ENCODE data around the gene DCTPP1.

DNA sequence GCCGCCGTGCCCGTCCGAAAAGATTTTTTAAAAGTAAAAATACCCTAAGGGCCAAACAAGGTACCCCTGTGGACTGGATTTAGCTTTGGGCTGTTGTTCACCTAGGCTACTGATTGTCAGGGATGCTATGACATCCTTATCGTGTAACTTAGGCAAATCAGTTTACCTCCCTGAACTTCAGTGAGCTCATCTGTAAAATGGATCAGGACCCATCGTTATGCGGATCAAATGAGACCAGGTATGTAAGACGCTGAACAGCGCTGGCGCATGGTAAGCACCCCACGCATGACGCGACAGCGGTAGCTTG is 23.1 kb downstream of the DCTPP1 start:
- TF ChIP-seq POLR2A (IDR thresholded peaks at IDR 0.05) (no peak), POLR2AphosphoS5 (IDR thresholded peaks at IDR 0.05; ENCODE audit: insufficient read depth in 1 of 2, low read depth in 1 of 2) (no peak)
- TF ChIP-seq, protein P1, sequence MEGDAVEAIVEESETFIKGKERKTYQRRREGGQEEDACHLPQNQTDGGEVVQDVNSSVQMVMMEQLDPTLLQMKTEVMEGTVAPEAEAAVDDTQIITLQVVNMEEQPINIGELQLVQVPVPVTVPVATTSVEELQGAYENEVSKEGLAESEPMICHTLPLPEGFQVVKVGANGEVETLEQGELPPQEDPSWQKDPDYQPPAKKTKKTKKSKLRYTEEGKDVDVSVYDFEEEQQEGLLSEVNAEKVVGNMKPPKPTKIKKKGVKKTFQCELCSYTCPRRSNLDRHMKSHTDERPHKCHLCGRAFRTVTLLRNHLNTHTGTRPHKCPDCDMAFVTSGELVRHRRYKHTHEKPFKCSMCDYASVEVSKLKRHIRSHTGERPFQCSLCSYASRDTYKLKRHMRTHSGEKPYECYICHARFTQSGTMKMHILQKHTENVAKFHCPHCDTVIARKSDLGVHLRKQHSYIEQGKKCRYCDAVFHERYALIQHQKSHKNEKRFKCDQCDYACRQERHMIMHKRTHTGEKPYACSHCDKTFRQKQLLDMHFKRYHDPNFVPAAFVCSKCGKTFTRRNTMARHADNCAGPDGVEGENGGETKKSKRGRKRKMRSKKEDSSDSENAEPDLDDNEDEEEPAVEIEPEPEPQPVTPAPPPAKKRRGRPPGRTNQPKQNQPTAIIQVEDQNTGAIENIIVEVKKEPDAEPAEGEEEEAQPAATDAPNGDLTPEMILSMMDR (IDR thresholded peaks at IDR 0.05) = no peak

All from vagina (tissue), 2 donors.